GM18861 (cell line): ENCODE results near the gene PDX1.
"Not testable (repeated sequence)": the region's sequence is repeated elsewhere in the genome, so short reads cannot be mapped to it uniquely, and the experiment has no call there.

Experiments
- ATAC-seq: cut with Tn5 transposase; IDR thresholded peaks from one replicate; pipeline ENCODE4 v1.9.1; 2021; ENCODE audit not compliant: unreplicated experiment

Gene PDX1

GRCh38 chr13:27954406-27954851 is 34.6 kb downstream of the PDX1 start:
- ATAC-seq, result no peak

GRCh38 chr13:27955014-27955591 is 35.3 kb downstream of the PDX1 start:
- no peak for ATAC-seq

- ATAC-seq, result no peak
Observed at GRCh38 chr13:27956576-27957300, 36.9 kb downstream of the PDX1 start.

GRCh38 chr13:27959976-27960361 is 40.2 kb downstream of the PDX1 start:
- ATAC-seq, result no peak

GRCh38 chr13:27960362-27961226 is 40.8 kb downstream of the PDX1 start:
- no peak for ATAC-seq

- ATAC-seq, result no peak
Observed at GRCh38 chr13:27961227-27962085, 41.7 kb downstream of the PDX1 start.

GRCh38 chr13:27962128-27962841 is 42.5 kb downstream of the PDX1 start:
- no peak for ATAC-seq

- ATAC-seq, result no peak
Observed at GRCh38 chr13:27962982-27963381, 43.2 kb downstream of the PDX1 start.

- ATAC-seq, result no peak
Observed at GRCh38 chr13:27963491-27963890, 43.7 kb downstream of the PDX1 start.

- ATAC-seq, result not testable (repeated sequence)
Observed at GRCh38 chr13:27964206-27964605, 44.4 kb downstream of the PDX1 start.

GRCh38 chr13:27964741-27965323 is 45.0 kb downstream of the PDX1 start:
- ATAC-seq, result no peak

GRCh38 chr13:27965343-27965739 is 45.5 kb downstream of the PDX1 start:
- ATAC-seq, result no peak

- no peak for ATAC-seq
Observed at GRCh38 chr13:27965740-27966640, 46.2 kb downstream of the PDX1 start.

- ATAC-seq, result no peak
Observed at GRCh38 chr13:27966641-27967202, 46.9 kb downstream of the PDX1 start.

- no peak for ATAC-seq
Observed at GRCh38 chr13:27967203-27967735, 47.5 kb downstream of the PDX1 start.

- no peak for ATAC-seq
Observed at GRCh38 chr13:27967736-27968315, 48.0 kb downstream of the PDX1 start.

- ATAC-seq, result no peak
Observed at GRCh38 chr13:27968316-27969081, 48.7 kb downstream of the PDX1 start.
